Endometrium (tissue), 2 donors: Measurements from ENCODE around the gene MPRIP.
A peak's percentile ranks its signal among the peaks of the same experiment; 100 is the strongest.

Experiments used
- FAIRE-seq: peaks from 2 replicates; lab custom pipeline; 2012; peaks lifted over from hg19 to GRCh38; lab: Jason Lieb, UNC
- donor health status: control.
- donor health status: control.

Gene MPRIP

GRCh38 chr17:17110520-17110919, 68.3 kb downstream of the MPRIP start:
- FAIRE-seq: no peak

DNA sequence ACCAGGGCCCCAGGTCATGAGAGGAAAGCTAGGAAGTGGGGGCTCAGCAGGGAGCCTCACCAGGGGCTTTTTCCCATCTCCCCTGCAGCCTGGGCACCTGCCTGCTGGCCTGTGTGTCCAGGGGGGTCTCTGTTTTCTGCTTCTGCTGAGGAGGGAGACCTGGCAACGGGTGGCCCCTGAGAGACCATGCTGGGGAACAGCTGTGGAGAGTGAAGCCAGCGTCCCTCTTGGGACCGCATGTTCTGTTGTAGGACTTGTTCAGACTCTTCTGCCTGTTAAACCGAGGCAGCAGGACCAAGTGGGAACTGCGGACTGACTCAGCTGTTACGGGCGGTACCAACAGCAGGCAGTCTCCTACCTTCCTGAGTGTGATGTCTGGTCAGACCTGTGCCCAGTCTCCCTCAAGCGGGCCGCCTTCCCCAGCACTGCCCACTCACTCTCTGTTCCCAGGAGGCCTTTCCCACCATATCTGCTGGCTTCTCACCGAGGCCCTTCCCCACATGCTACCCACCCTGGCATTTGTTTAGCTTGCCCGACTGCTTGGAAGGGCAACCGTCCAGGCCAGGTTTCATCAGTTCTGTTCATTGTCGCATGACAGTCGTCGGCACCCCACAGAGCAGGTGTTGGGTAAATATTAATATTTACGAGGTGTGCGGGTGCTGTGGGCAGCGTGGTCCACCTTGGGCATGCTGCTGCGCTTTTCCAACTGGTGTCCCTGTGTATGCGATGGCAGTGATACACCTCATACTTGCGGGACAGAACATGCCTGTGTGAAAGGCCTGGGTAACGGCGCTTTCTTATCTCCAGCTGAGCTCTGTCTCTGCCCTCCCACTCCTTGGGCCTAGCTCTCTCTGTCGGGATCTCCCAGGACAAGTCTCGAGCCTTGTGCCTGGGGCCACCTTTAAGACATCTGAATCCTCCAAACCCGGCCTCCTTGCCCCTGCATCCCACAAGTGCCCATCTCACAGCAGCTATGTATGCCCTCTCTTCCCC, 69.4 kb downstream of the MPRIP start:
- no peak for FAIRE-seq

DNA sequence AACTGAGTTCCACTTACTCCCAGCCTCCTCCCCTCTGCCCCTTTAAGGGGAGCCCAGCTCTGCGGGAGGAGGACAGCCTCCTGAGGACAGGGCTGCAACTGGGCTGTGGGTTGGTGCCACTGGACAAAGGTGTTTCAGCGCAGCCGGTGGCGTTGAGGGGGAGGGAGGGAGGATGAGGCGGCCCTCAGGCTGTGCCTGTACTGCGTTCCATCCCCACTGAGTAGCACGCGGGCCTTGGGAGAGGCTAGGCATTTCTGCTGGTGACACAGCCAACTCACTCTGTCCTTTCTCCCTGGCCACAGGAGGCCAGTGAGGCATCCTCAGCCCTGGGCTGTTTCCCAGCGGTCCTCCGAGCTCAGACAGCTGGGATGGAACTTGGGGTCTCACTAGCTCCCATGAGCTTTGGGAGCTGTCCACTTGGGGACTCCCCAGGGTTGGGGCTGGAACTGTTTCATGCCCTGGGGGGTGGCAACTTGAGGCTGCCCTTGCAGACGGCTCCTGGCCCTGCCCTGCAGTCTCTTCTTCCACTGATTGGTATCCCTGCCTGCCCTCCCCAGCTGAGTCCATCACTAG, 70.5 kb downstream of the MPRIP start:
- no peak for FAIRE-seq

DNA sequence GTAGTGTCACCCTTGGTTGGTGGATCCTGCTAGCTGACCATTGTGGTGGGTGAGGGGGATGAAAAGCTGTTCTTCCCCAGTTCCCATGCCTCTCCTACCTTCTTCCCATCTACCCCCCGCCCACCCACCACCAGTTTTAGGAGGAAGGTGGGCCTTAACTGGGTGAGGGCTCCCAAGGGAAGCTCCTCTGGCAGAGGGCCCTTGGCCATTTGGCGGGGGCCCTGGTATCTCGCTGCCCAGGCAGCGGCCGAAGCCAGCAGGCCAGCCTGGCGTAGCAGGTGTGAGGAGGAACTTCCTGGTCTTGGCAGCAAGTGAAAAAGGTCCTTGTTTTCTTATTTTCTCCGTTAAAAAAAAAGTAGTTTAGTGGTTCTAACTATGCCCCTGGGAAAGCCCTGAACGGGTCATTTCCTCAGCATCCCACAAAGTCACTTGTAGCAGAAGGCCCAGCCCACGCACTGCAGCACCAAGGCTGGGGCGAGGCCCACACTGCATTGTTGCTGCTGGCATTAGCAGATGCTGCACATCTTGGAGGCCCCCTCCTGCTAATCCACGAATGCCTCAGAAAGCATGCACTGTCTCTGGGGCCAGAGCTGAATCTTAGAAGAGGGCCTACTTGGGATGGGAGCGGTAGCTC, 72.5 kb downstream of the MPRIP start:
- no peak for FAIRE-seq

DNA sequence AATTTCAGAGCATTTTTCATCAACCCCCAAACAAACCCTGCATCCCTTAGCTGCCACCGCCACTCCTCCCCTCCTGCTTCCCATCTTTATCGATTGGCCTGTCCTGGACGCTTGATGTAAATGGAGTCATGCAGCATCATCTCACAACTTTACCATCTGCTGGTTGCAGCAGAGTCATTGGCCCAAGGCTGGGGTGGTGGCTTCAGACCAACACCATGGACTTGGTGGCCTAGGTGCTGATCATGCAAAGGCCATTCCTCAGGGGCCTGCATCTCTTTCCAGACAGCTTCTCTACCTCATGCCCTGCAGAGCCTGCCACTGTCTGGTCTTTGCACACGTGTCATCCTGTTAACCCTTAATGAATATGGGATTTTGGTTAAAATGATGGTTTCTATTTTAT, 73.4 kb downstream of the MPRIP start:
- no peak for FAIRE-seq

- no peak for FAIRE-seq
Observed at GRCh38 chr17:17116406-17116805, 74.1 kb downstream of the MPRIP start.

- FAIRE-seq: no peak
Observed at GRCh38 chr17:17117923-17118322, 75.7 kb downstream of the MPRIP start.

DNA sequence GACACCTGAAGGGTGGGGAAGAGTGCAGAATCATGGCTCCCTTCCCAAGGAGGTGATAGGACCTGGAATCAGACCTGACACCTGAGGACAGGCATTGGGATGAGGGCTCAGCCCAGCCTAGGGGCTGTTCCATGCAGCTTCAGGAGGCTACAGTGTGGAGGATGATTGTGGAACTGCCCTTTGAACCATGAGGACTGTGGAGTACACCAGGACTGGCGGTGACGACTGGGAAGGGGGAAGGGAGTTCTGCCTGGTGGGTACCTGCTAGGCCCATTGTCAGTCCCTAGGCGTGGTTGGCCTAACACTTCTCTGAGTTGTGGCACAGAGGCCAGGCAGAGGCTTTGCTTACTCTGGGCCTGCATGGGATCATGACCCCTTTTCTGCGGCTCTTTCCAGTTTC, 76.1 kb downstream of the MPRIP start:
- FAIRE-seq: no peak

DNA sequence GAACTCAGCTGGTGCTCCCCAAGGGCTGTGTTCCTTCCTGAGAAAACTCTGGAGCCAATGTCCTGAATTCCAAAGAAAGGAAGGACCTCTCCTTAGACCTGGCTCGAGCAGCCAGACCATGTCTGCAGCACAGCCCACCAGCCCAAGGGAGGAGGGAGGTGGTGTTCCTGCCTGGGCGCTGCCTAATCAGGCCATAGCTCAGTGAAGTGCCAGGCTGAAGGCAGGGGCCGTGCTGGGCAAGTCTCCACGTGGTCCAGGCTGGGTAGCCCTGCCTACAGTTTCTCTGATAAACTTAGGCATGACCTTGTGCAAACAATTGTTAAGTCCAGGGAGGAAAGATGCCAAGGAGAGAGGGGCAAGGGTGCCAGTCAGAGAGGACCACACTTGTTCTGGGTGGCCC, 76.8 kb downstream of the MPRIP start:
- FAIRE-seq: no peak

DNA sequence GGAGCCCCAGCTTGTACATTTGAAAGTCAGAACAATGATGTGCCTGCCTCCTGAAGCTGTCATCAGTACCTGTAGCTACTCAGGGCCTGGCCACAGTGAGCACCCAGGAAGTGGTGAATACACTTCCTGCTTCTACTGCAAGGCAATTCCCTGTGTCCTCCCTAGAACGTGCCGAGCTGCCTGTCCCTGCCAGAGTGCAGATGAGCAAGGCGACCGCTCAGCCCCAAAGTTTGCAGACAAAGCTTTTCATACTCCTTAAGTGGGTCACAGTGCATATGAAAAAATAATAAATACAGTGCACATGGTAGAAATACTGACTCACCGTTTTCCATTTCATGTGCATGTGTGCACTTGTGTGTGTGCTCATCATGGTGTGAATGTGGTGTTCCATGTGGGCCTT, 77.3 kb downstream of the MPRIP start:
- no peak for FAIRE-seq

DNA sequence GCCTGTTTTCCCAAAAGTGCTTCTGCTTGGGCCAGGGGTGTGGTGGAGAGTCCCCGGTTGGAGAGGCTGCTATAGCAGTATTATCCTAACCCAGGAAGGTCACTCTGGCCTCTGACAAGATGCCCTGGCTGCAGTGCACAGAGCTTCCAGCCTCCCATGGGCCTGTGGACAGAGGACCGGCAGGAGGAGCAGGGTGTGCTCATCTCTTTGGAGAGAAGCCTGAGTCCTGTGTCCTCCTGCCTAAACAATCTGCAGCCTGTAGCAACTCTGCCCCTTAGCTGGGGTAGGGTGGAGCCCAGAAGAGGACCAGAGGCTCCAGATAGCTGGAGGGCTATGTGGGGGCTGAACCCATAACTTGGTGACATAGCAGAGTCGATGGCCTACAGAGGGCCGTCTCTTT, 78.0 kb downstream of the MPRIP start:
- peak; percentile 51 for FAIRE-seq

GRCh38 chr17:17120701-17121100, 78.4 kb downstream of the MPRIP start:
- no peak for FAIRE-seq

DNA sequence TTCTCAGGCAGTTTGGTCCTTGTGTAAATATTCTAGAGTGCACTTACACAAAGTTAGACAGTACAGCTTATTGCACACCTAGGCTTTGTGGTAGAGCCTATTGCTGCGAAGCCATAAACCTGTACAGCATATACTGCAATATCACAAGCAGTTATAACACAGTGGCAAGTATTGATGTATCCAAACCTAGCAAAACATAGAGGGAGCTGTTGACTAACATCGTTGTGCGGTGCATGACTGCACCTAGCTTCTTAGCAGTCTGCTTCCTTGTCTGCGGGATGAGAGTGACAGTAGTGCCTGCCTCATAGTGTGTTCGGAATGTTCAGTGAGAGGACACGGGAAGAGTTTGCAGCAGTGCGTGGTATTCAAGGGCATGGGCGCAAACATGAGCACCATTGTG, 78.9 kb downstream of the MPRIP start:
- no peak for FAIRE-seq

- no peak for FAIRE-seq
Observed at GRCh38 chr17:17122781-17123483, 80.7 kb downstream of the MPRIP start.

DNA sequence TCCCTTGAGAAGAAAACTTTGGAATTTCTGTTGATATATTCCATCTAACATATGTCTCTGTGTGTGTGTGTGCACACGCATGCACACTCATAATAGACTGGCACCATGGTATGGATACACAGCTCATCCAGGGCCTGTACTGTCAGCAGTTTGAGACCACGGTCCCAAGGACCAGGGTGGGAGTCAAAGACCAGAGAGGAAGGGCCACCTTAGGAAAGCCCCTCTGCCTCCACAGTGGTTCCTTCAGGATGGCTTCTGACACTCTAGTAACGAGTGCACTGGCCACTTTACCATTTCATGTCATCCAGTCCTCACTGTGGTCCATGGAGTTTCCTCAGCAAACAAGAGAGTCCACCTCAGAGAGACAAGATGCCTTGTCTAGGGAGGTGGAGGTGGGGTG, 82.1 kb downstream of the MPRIP start:
- FAIRE-seq: no peak

DNA sequence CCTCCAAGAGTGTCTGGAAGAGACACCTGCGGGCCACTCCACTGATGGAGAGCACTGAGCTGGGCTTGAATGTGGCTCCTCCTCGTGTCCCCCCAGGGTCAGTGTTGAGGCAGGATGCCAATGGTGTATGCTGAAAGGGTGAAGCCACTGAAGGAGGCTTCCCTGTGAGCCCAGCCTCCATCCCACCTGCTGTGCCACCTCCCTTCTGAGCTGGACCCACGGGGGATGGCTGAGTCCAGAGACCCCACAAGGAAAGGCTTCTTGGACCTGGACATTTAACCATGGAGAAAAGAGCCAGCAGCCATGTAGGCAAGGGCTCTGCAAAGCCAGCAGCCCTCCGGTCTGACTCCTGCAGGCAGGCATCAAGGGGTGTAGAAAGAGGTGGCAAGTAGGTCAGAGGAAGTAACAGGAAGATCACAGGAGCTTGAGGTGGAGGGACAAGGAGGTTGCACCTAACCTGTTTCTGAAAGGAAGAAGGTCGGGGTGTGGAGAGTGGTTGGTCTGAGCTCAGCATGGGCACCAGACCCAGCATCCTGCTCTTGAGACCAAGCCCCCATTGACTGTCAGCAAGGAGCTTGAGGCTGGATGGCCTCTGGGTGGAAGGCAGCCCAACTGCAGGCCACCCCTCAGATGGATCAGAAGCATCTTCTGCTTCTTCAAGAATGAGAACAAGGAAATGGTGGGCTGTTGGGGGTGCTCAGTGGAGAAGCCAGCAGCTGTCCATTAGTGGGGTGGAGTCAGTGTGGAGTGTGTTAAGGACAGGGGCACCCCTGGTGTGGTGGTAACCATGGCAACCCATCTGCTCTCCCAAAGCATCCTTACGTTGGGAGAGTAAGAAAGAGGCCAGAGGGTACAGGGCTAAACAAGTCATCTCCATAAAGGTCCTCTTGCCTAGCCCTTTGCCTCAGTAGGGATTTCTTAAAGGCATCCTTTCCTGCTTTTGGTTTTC, 83.2 kb downstream of the MPRIP start:
- FAIRE-seq: no peak

- FAIRE-seq: no peak
Observed at GRCh38 chr17:17126131-17127110, 84.2 kb downstream of the MPRIP start.

DNA sequence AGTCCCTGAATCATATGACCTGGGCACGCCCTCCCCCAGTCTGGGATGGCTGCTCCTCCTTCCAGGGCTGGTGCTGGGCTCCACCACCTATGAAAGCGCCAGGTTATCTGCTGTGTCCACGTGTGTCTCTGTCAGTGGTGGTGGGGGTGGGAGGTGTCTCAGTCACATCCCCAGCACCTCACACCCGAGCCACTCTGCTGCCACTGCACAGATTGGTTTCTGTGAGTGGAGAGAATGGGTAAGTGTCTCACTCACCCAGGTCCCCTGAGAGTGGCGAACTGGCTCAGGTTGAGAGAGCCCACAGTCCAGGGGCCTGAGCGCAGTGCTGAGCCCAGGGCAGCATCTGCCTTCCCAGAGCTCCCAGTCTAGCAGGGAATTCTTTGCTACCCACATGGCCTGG, 84.9 kb downstream of the MPRIP start:
- no peak for FAIRE-seq

DNA sequence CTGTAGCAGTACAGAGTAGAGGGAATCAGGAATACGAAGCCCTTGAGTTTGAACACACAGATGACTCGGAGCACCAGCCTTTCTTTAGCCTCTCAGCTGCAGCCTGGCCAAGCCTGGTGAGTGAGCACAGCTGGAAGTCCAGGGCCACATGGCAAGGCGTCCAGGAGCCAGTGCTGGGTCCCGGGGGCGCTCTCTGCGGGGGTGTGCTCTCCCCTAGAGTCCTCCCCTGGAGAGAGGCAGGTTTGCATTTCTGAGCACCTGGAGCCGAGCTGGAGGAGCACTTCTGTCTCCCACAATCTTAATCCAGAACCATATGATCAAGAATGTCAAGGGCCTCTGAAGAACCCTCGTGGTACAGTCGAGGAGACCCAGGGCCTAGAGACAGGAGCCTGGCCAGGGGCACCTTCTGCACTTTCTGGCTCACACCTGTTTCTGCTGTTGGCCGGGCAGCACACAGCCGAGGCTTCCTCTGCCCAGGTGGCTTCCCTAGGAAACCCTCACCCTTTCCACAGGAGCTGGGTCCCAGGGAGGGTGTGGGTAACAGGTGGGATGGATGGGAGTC, 85.6 kb downstream of the MPRIP start:
- no peak for FAIRE-seq
